Smooth muscle cell of the coronary artery (primary cell): ENCODE data around the gene ABCA13. TPM values are rescaled to one million over a fixed set of nuclear protein-coding genes. Genes with fewer than 3 reads are reported as not detected.

Experiments used
- total RNA-seq: library from RNA; depleted of rRNA; stranded (reverse); fragments of >200 nt; gene quantifications from 2 replicates; pipeline ENCODE4 v1.2.3, GENCODE V29; 2014; ENCODE audit warnings: low replicate concordance

The ABCA13 gene
- total RNA-seq: under 0.01 and 0.08 TPM in 2 replicates

GRCh38 chr7:48171202-48171601 is at the start of gene ABCA13:
ABCA13 (plus strand) TSS chr7:48171458; CDS start chr7:48171484, 26 bp downstream.

Other genes with a start within 250 kb of the ABCA13 start
- under 0.01 TPM in 2 replicates for gene PKD1L1, start 223.0 kb upstream of the ABCA13 start, total RNA-seq
- 11.1 and 11.7 TPM in 2 replicates for gene HUS1, start 191.8 kb upstream of the ABCA13 start, total RNA-seq
- gene SUN3, start 142.4 kb upstream of the ABCA13 start, total RNA-seq: not detected in 2 replicates
- gene C7orf57, start 135.9 kb upstream of the ABCA13 start, total RNA-seq: not detected in 2 replicates
- 7.3 and 14.4 TPM in 2 replicates for gene UPP1, start 82.2 kb upstream of the ABCA13 start, total RNA-seq